Hematopoietic multipotent progenitor cell treated with erythropoietin and hydrocortisone succinate and interleukin-3 and kit ligand, for 8 days (in vitro differentiated cells): ENCODE data around the gene FKBP9.
"Not testable (repeated sequence)": the region's sequence is repeated elsewhere in the genome, so short reads cannot be mapped to it uniquely, and the experiment has no call there.

ENCODE experiments used
- DNase-seq: peaks from one replicate; pipeline ENCODE4 v3.0.0-alpha.2; 2015

The FKBP9 gene, protein sequence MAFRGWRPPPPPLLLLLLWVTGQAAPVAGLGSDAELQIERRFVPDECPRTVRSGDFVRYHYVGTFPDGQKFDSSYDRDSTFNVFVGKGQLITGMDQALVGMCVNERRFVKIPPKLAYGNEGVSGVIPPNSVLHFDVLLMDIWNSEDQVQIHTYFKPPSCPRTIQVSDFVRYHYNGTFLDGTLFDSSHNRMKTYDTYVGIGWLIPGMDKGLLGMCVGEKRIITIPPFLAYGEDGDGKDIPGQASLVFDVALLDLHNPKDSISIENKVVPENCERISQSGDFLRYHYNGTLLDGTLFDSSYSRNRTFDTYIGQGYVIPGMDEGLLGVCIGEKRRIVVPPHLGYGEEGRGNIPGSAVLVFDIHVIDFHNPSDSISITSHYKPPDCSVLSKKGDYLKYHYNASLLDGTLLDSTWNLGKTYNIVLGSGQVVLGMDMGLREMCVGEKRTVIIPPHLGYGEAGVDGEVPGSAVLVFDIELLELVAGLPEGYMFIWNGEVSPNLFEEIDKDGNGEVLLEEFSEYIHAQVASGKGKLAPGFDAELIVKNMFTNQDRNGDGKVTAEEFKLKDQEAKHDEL

GRCh38 chr7:32957326-32958045 is at the start of gene FKBP9:
Gene FKBP9 (plus strand): TSS chr7:32957440. CDS start chr7:32957574, 134 bp downstream.
- peak; percentile 79 for DNase-seq

DNA sequence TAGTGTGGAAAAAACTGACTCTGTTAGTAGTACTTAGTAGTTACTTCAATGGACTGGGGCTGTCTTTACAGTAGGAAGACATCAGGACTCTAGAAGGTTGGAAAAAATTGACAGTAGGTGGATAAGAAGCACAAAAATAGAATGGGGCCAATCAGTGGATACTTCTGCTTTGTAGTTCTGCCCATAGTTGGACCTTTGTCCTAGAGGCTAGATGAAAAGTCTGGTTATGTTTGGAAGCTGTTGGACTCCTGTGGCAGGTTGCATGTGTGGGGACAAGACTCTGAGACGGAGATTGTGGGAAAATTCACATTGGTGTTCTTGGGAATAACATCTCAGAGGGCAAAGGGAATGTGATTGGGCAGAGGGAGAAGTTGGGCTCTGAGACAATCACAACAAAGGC is 47.0 kb upstream of the FKBP9 start:
- DNase-seq, result no peak

- no peak for DNase-seq
Measured at GRCh38 chr7:32914184-32914583, 43.1 kb upstream of the FKBP9 start.

GRCh38 chr7:32915041-32915536 is 42.2 kb upstream of the FKBP9 start:
- DNase-seq, result no peak

GRCh38 chr7:32916006-32916405 is 41.2 kb upstream of the FKBP9 start:
- DNase-seq, result no peak

DNA sequence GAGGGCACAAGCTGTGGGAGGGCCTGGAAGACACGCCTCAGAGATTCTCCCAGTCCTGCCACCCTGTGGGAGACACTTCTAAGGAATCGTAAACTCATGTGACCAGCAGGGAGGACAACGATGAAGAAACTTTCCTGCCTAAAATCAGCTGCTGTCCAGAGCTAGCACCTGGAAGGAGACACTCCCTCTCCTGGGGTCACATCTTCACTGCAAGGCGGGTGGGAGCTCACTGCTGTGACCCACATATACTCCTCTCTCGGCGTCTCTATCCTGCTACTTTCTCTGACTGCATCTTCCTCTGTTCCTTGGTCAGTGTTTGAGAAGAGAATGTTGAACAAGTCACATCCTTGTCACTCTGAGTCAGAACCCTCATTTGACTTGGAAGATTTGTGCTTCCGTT is 40.2 kb upstream of the FKBP9 start:
- not testable (repeated sequence) for DNase-seq

- no peak for DNase-seq
Measured at GRCh38 chr7:32921896-32922295, 35.3 kb upstream of the FKBP9 start.

DNA sequence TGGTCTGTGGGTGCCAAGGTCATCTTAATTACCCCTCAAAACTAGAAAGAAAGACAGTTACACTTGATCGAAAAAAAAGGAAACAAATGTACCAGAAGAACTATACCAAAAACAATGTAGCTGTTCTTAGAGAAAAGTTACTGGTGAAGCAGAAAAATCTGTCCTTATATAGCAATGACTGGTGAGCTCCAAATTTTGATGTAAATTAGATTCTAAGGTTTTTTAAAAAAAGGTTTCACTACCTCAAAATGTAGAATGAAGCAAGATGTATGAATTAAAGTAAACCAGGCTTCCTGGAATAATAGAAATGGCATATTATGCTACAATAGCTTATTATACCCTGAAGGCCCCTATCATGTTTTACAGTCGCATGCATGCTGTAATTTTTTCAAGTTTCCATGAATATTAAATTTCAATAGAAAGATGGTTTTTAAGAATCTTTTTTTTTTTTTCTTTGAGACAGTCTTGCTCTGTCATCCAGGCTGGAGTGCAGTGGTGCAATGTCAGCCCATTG is 28.4 kb upstream of the FKBP9 start:
- no peak for DNase-seq

GRCh38 chr7:32929430-32930143 is 27.7 kb upstream of the FKBP9 start:
- DNase-seq, result no peak

DNA sequence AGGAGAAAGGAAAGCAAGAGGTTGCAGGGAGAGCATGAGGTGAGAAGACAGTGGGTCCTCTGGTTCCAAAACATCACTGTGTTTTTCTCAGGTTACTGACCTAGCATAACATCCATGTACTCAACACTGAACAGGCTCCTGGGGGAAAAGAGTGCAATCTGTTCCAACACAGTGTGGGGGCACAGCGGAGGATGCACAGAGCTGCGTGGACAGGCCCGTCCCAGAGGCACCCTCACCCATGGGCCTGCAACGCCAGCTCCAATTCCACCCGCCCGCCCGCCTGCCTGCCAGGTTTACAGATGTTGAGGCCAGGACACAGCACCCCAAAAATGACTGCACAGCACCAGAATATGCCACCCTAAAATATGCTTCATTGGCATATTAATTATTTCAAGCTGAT is 26.9 kb upstream of the FKBP9 start:
- DNase-seq, result no peak

GRCh38 chr7:32935558-32935957 is 21.7 kb upstream of the FKBP9 start:
- no peak for DNase-seq

- no peak for DNase-seq
Measured at GRCh38 chr7:32936689-32937088, 20.6 kb upstream of the FKBP9 start.

- DNase-seq, result peak; percentile 51
Measured at GRCh38 chr7:32937344-32938174, 19.7 kb upstream of the FKBP9 start.

DNA sequence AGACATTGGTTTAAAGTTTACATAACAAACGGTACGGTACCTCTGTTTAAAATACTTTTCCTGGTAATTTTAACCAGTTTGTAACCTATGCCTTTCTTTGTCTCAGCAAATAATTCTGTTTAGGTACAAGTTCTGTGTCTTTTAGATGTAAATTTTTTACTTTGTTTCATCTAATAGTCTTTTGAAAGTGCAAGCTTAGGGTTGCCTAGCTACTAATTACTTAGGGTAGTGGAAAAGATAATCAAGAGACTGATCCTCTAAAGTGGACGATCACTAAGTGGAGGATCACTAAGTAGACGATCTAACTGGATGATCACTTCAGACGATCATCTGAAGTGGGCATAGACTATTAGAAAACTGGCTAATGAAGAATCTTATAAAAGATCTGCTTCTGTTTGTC is 16.1 kb upstream of the FKBP9 start:
- DNase-seq, result no peak

- peak; percentile 43 for DNase-seq
Measured at GRCh38 chr7:32941681-32942414, 15.4 kb upstream of the FKBP9 start.

- DNase-seq, result peak; percentile 85
Measured at GRCh38 chr7:32942415-32943251, 14.6 kb upstream of the FKBP9 start.

GRCh38 chr7:32943252-32944030 is 13.8 kb upstream of the FKBP9 start:
- no peak for DNase-seq

GRCh38 chr7:32947420-32947983 is 9.7 kb upstream of the FKBP9 start:
- DNase-seq, result no peak

- no peak for DNase-seq
Measured at GRCh38 chr7:32948202-32948601, 9.0 kb upstream of the FKBP9 start.
